T47D (cell line): ENCODE data around the gene SLC51A.
A peak's percentile ranks its signal among the peaks of the same experiment; 100 is the strongest.
"Not testable (repeated sequence)": the region's sequence is repeated elsewhere in the genome, so short reads cannot be mapped to it uniquely, and the experiment has no call there.

Experiments used
- DNase-seq, 2 experiments: peaks; one replicate each; pipeline versions ENCODE4 v3.0.0 to v3.0.0-alpha.2; 2011 to 2012; ENCODE audit warnings: low read depth in 1 of 2, low spot score in 1 of 2
- JUND ChIP-seq: IDR thresholded peaks from 2 replicates; pipeline ENCODE4 v1.6.1; 2012; ENCODE audit warnings: low read depth
- in situ Hi-C: cut with HindIII; loops from 2 replicates; pipeline ENCODE4 v1.10.0; 2016; ENCODE audit warnings: low sequenced_read_pairs, low pct_unique_long_range_greater_than_20kb

SLC51A gene

DNA sequence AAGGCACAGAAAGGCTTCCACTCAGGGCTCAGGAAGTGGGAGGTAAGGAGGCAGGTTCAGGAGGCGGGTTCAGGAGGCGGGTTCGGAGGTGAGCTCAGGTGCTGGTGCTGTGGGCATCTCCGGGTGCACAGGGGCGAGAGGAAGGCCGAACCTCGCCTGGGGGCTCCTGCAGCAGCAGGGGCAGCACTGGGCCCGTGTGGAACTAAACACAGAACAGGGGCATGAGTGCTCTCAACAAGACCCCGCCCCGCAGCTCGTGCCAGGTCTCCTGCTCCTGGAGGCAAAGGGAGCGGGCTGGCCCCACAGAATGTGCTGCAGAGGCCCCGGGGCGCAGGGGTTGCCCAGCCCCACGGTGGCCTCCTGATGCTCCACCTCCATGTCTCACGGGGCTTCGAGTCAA is 18.8 kb upstream of the SLC51A start:
- no peak for TF ChIP-seq JUND
- in situ Hi-C loops: no loop called here
- no peak for DNase-seq

DNA sequence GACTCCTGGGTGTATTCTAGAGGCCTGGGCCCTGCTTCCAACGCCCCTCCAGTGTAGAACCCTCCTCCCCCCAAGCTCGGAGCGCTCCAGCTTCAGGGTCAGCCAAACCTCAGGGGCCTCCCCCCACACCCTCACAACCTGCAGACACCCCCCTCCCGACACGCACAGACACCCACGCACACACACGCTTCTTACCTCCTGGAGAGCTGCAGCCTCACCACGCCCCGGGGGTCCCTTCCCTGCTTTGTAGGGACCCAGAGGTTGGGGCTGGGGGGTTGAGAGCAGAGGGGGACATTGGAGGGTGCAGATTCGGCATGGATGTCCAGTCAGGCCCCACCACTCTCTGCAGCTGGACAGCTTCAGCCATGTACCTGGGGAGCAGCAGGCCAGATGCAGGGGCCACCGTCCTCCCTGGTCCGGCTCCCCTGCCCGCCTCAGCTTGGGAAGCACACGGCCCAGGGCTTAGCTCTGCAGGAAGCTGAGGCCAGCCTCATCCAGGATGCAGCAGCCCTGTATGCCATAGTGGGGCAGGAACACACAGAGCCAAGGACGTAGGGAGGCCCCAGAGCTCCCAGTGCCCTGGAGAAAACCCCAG is 18.2 kb upstream of the SLC51A start:
- in situ Hi-C loops: no loop called here
- TF ChIP-seq JUND: no peak
- DNase-seq: no peak

DNA sequence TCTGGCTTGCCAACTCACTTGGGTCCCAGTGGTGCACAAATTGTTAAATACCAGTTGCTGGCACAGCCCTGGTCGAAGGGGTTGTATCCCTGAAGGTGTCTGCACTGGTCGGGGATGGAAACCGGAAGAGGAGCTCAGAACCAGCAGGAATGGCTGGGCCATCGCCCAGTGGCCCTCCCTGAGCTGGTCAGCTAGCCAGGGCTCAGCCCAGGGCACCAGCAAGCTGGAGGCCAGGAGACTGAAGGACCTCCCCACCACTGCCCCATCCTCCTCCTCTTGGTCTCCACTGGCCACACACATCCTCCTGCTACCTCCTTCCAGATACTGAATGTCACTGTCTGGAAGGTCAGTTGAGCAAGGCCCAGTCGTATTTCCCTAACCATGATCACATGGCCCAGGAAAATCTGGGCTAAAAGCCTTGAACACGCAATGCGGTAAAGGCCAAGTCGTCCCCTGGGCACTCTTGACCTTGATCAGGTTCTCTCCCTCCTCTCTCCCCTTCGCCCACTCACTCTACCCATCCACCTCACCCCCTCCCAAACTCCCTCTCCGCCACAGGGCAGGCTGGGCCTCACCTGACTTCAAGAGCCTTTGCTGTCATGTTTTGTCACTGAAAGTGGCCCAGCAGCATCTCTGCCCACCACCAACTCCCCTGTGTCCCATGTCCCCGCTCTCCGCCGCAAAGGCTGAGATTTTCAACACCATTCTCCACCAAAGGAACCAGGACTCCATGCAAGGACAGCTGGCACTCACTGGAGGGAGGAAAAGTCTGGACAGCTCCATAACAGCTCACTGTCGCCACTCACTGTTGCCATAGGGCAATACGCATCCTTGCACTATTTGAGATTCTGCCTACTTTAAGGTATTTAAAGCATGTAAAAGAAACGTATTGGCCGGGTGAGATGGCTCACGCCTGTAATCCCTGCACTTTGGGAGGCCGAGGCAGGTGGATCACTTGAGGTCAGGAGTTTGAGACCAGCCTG is 17.3 kb upstream of the SLC51A start:
- peak; percentile 78 to 91 for DNase-seq
- in situ Hi-C loops: no loop called here

DNA sequence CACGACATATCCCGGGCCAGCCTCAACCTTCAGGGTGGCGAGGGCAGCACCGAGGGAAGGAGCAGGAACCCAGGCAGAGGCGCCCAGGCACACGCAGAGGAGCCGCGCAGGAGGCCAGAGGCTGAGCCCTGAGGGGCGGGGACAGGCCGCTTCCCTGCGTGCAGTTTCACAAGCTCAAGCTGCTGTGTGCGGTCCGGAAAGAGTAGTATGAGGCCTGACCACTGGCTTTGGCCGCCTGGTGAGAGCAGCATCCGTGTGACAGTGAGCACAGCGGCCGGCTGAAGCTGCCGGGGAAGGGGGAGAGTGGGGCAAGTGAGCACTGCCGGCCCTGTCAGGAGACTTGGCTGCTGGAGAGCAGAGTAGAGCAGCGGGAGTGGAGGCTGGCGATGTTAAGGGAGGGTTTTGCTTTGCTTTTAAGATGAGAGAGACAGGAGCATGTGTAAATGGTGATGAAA is 13.8 kb upstream of the SLC51A start:
- TF ChIP-seq JUND: no peak
- no peak for DNase-seq
- in situ Hi-C loops: no loop called here

More for the DNA sequence above, 17.3 kb upstream of the SLC51A start:
- TF ChIP-seq JUND: no peak

DNA sequence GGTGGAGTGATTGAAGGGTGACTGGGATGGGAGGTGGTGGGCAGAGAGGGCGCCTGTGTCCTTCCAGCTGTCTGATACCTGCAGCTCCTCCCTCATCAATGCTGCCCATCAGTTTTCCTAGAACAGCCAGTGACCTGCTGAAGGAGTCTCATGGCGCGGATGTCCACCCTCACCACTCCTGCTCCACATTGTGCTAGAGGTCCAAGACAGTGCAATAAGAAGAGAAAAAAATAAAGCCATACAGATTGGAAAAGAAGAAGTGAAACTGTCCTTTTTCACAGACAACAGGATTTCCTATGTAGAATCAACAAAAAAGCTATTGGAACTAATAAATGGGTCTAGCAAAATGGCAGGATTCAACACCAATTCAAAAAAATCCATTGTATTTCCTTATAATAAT is 12.5 kb upstream of the SLC51A start:
- in situ Hi-C loops: no loop called here
- no peak for TF ChIP-seq JUND
- no peak for DNase-seq

DNA sequence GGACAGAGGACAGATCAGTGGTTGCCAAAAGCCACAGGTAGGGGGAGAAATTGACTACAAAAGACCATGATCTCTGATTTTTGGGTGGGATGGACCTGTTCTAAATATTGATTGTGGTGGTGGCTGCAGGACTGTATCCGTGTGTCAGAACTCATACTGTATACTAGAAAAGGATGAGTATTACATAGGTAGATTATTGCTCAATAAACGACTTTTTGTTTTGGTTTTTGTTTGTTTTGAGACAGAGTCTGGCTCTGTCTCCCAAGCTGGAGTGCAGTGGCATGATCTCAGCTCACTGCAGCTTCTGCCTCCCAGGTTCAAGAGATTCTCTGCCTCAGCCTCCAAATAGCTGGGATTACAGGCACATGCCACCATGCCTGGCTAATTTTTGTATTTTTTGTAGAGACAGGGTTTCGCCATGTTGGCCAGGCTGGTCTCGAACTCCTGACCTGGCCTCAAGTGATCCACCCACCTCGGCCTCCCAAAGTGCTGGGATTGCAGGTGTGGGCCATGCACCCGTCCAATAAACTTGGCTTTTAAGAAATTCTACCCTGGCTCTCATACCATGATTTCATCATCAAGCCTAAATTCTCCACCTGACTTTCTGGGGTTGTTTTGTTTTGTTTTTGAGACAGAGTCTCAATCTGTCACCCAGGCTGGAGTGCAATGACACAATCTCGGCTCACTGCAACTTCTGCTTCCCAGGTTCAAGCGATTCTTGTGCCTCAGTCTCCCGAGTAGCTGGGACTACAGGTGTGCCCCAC is 10.7 kb upstream of the SLC51A start:
- in situ Hi-C loops, DNase-seq: not testable (repeated sequence)

DNA sequence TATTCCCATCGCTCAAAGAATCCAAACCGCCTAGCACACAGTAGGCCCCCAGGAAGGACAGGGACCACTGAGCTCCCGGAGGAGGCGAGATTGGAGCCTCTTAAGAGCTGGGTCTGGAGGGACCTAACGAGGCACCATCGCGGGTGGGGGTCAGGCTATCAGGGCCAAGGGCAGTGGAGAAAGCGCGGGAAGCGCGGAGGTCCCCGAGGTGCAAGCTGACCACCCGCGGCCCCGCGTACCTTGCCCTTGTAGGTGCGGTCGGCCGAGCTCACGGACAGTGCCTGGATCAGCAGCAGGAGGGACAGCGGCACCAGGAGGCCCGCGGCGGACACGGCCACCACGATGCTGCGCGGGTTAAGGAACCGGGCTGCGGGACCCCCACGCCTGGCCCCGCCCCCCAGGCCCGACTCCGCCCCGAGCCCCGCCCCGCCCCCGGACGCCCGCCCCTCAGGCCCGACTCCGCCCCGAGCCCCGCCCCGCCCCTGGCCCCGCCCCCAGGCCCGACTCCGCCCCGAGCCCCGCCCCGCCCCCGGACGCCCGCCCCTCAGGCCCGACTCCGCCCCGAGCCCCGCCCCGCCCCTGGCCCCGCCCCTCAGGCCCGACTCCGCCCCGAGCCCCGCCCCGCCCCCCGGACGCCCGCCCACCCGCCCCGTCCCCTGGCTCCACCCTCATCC is 9.0 kb upstream of the SLC51A start:
- in situ Hi-C loops: no loop called here
- TF ChIP-seq JUND: no peak
- no peak for DNase-seq

DNA sequence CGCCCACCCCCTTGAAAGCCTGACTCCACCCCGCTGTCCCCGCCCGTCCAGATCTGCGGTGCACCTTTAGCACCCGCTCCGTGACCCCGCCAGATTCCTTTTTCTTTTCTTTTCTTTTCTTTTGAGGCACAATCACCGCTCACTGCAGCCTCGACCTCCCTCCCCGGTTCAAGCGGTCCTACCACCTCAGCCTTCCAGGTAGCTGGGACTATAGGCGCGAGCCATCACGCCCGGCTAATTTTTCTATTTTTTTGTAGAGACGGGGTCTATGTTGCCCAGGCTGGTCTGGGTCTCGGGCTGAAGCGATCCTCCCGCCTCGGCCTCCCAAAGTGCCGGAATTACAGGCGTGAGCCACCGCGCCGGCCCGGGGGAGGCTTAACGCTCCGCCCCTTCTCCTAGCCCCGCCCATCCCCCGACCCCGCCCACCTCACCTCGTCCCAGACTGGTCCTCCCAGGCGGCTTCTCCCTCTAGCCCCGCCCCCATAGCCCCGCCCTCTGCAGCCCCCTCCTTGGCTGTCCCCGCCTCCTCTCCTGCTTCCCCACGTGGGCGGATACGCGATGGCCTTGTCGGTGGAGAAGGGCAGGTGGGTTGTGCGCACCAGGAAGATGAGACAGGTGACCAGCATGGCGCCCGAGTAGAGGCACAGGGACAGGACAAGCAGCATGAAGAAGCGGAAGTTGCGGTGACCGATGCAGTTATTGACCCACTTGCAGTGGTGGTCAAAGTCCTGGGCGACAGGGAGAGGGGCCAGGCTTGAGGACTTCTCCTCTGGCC is 8.3 kb upstream of the SLC51A start:
- TF ChIP-seq JUND: no peak
- peak in 1 of 2 experiments; percentile 66 for DNase-seq
- in situ Hi-C loops: no loop called here

DNA sequence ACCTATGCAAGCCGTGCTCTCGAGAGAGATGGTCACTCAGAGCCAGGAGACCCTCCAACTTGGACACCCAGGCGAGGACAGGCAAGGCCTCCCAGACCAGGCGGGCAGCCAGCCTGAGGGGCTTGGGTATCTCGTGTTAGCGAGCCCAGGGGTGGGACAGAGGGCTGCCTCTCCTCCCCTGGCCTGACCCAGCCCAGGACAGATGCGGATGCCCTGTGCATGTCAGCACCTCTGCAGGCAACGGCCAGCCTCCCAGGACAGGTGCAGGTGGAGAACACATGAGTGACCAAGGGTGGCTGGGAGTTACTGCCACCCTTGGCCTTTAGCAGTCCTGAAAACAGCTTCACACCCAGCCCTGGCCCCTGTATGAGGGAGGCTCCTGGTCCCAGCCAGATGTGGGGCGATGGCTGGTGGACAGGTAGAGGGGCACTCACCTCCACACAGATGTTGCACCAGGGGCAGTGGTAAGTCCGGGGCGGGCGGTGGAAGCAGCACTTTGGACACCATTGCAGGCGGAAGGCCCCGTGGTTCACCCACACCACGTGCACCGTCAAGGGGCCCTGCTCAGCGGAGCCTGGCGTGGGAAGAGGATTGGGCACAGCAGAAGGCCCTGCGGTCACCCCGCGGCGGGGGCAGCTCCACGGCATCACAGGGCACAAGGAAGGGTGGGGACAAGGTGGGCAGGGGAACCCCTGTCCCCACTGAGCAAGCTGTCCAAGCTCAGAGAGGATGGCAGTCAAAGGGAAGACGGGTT is 7.2 kb upstream of the SLC51A start:
- DNase-seq: no peak
- no peak for TF ChIP-seq JUND
- in situ Hi-C loops: no loop called here

DNA sequence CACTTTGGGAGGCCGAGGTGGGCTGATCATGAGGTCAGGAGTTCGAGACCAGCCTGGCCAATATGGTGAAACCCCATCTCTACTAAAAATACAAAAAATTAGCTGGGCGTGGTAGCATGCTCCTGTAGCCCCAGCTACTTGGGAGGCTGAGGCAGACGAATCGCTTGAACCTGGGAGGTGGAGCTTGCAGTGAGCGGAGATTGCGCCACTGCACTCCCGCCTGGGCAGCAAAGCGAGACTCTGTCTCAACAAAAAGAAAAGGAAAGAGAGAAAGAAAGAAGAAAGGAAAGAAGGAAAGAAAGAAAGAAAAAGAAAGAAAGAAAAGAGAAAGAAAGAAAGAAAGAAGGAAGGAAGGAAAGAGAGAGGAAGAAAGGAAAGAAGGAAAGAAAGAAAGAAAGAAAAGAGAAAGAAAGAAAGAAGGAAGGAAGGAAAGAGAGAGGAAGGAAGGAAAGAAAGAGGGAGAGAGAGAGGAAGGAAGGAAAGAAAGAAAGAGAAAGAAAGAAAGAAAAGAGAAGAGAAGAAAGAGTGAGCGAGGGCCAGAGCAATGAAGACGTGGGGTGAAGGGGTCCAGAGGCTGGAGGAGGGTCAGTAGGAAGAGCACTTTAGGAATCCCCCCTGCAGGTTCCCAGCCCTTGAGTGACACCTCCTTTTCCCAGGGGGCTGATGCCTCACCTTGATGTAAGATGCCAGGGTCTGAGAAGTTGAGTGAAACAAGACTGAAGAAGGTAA is 6.2 kb upstream of the SLC51A start:
- in situ Hi-C loops, DNase-seq: not testable (repeated sequence)
